Right lobe of liver (tissue), 4 donors: ENCODE results near the gene CACNA1D.

Experiments
- CTCF ChIP-seq, 4 donors: fragments of 200-600 bp in 3 of 4; fragments of 450-650 bp in 1 of 4; IDR thresholded peaks; one replicate each; pipeline versions ENCODE4 v1.5.1 to v1.8.0; 2016 to 2022; ENCODE audit warnings: antibody characterized with exemption in 4 of 4, mild to moderate bottlenecking in 2 of 4
- POLR2A ChIP-seq: fragments of 450-650 bp; IDR thresholded peaks from one replicate; pipeline ENCODE4 v1.6.1; 2017; ENCODE audit warnings: antibody characterized with exemption, mild to moderate bottlenecking
- donor health status: DM: no; HTN: no; CAD: no.
- donor health status: DM: no; HTN: no; CAD: no.
- donor health status: DM: no; HTN: yes; CAD: no.

- TF ChIP-seq POLR2A (no peak), CTCF (IDR thresholded peaks at IDR 0.05) (no peak)
Measured at GRCh38 chr3:53554559-53555067, 60.2 kb downstream of the CACNA1D start.
